K562 (cell line): ENCODE results near the gene NT5C. TPM values are rescaled to one million over a fixed set of nuclear protein-coding genes. Genes with fewer than 3 reads are reported as not detected.

Source experiments
- CBX2 ChIP-seq: fragments of 200-600 bp; sonication (generic); IDR thresholded peaks from one replicate; pipeline ENCODE4 v1.6.1; 2012; ENCODE audit warnings: mild to moderate bottlenecking, low read length, inconsistent platforms; ENCODE audit not compliant: insufficient read depth, poor library complexity, severe bottlenecking
- DNMT1 ChIP-seq: fragments of 450-650 bp; IDR thresholded peaks from 2 replicates; pipeline ENCODE4 v1.6.1; 2016; ENCODE audit warnings: antibody characterized with exemption, mild to moderate bottlenecking
- E2F1 ChIP-seq: sonication (generic); formaldehyde crosslinking; IDR thresholded peaks from 2 replicates; pipeline ENCODE4 v1.8.1; 2023; ENCODE audit warnings: mild to moderate bottlenecking, missing genetic modification reagents, moderate library complexity
- ELK3 ChIP-seq: fragments of 450-650 bp; formaldehyde crosslinking; IDR thresholded peaks from 2 replicates; pipeline ENCODE4 v1.4.0; 2020; ENCODE audit warnings: mild to moderate bottlenecking
- ERF ChIP-seq: fragments of 450-650 bp; formaldehyde crosslinking; IDR thresholded peaks from 2 replicates; pipeline ENCODE4 v1.4.0; 2020; ENCODE audit warnings: mild to moderate bottlenecking, mixed read lengths
- FOSL1 ChIP-seq: fragments of 200-800 bp; sonication (Bioruptor generic); conservative IDR thresholded peaks from 2 replicates; pipeline ENCODE4 v1.6.1; 2016; ENCODE audit warnings: missing genetic modification characterization, missing compliant biosample characterization
- FOXM1 ChIP-seq, 2 experiments: fragments of 450-650 bp in 1 of 2; sonication (generic) in 1 of 2; formaldehyde crosslinking in 1 of 2; IDR thresholded peaks; 2 replicates each; pipeline versions ENCODE4 v1.6.1 to v1.9.0; 2017 to 2022; ENCODE audit warnings: low read depth in 2 of 2, mild to moderate bottlenecking in 2 of 2, missing genetic modification reagents in 1 of 2, moderate library complexity in 1 of 2
- GATAD2A ChIP-seq: fragments of 450-650 bp; IDR thresholded peaks from 2 replicates; pipeline ENCODE4 v1.6.1; 2017
- MAZ ChIP-seq, 2 experiments: fragments of 450-650 bp in 1 of 2; sonication (generic) in 1 of 2; formaldehyde crosslinking; IDR thresholded peaks in 1 of 2; conservative IDR thresholded peaks in 1 of 2; 2 replicates each; pipeline versions ENCODE4 v1.4.0 to v1.5.0; 2020; ENCODE audit warnings: mild to moderate bottlenecking in 1 of 2, missing genetic modification reagents in 1 of 2
- MITF ChIP-seq: IDR thresholded peaks from 2 replicates; pipeline ENCODE4 v1.6.1; 2014; ENCODE audit warnings: antibody characterized with exemption
- MTA1 ChIP-seq: fragments of 450-650 bp; IDR thresholded peaks from 2 replicates; pipeline ENCODE4 v1.6.1; 2017; ENCODE audit warnings: borderline replicate concordance
- MTA3 ChIP-seq: fragments of 450-650 bp; formaldehyde crosslinking; IDR thresholded peaks from 2 replicates; pipeline ENCODE4 v1.6.1; 2017; ENCODE audit warnings: mild to moderate bottlenecking, borderline replicate concordance
- NR2C2 ChIP-seq, 2 experiments: fragments of 200-800 bp in 1 of 2; sonication (Bioruptor generic) in 1 of 2; sonication (generic) in 1 of 2; formaldehyde crosslinking in 1 of 2; IDR thresholded peaks; 2 replicates each; pipeline versions ENCODE4 v1.6.1 to v1.8.0; 2016 to 2022; ENCODE audit warnings: mild to moderate bottlenecking in 1 of 2, missing compliant biosample characterization in 1 of 2, missing genetic modification characterization in 1 of 2, missing genetic modification reagents in 1 of 2
- SAFB2 ChIP-seq: fragments of 200-400 bp; formaldehyde crosslinking; IDR thresholded peaks from 2 replicates; pipeline ENCODE4 v1.6.1; 2018; ENCODE audit warnings: borderline replicate concordance, low read length, low read depth, moderate library complexity; ENCODE audit not compliant: severe bottlenecking
- TCF3 ChIP-seq: sonication (generic); formaldehyde crosslinking; IDR thresholded peaks from 2 replicates; pipeline ENCODE4 v1.4.0; 2020; ENCODE audit warnings: mild to moderate bottlenecking, missing genetic modification reagents
- U2AF1 ChIP-seq: fragments of 200-400 bp; formaldehyde crosslinking; optimal IDR thresholded peaks from 2 replicates; pipeline ENCODE3; 2017; ENCODE audit warnings: mild to moderate bottlenecking, low read depth, low read length, moderate library complexity
- ZNF134 ChIP-seq: fragments of 250-450 bp; sonication (Bioruptor Pico); conservative IDR thresholded peaks from 2 replicates; pipeline ENCODE4 v1.4.0; 2020
- ZNF212 ChIP-seq: fragments of 450-650 bp; formaldehyde crosslinking; IDR thresholded peaks from 2 replicates; pipeline ENCODE4 v1.4.0; 2020; ENCODE audit warnings: mild to moderate bottlenecking
- ZNF395 ChIP-seq: fragments of 200-800 bp; sonication (Bioruptor generic); IDR thresholded peaks from 2 replicates; pipeline ENCODE4 v1.6.1; 2017; ENCODE audit warnings: missing genetic modification characterization, missing compliant biosample characterization
- ZNF551 ChIP-seq: fragments of 250-450 bp; sonication (Bioruptor Pico); IDR thresholded peaks from 2 replicates; pipeline ENCODE4 v1.5.0; 2021; ENCODE audit warnings: mild to moderate bottlenecking, moderate library complexity
- ZNF79 ChIP-seq: fragments of 250-450 bp; sonication (Bioruptor Pico); IDR thresholded peaks from 2 replicates; pipeline ENCODE4 v1.4.0; 2020; ENCODE audit warnings: low read depth, mild to moderate bottlenecking, moderate library complexity
- polyA plus RNA-seq, 8 experiments: library from polyadenylated mRNA; depleted of rRNA in 4 of 8; stranded (reverse) in 5 of 8; unstranded in 3 of 8; fragments of >200 nt; fragmentation: Nextera tagmentation in 2 of 8; fragmentation: Illumina TruSeq in 1 of 8; extraction: Ambion mirVana in 2 of 8; extraction: Trizol in 1 of 8; gene quantifications; 2 replicates each; pipeline versions ENCODE4 v1.2.1 to v1.2.3, GENCODE V29; 2011 to 2014; ENCODE audit warnings: inconsistent platforms in 1 of 8, missing spikeins in 1 of 8
- total RNA-seq, 7 experiments: library from RNA; depleted of rRNA in 6 of 7; stranded (reverse); fragments of >200 nt in 6 of 7; fragmentation: Illumina TruSeq in 2 of 7; extraction: Trizol in 2 of 7; gene quantifications; 2 replicates each; pipeline versions ENCODE4 v1.2.1 to v1.2.3, GENCODE V29; 2011 to 2021; ENCODE audit warnings: low replicate concordance in 1 of 7

NT5C gene
- total and polyA plus RNA-seq, 9 of the 15 experiments (the other 6 are each of a cell fraction or from before 2014, with no cell fraction given), result 2.9 to 205 (median 45.0) TPM

GRCh38 chr17:75113798-75114551 is 17.6 kb downstream of the NT5C start (continued):
- TF ChIP-seq ZNF395, result peak; percentile 35; the same call in 1 of the 2 replicates
- TF ChIP-seq GATAD2A, result no peak
- TF ChIP-seq FOSL1 (tag), result no peak
- TF ChIP-seq SAFB2, result no peak
- TF ChIP-seq ZNF79 (CRISPR knock-in tag), result no peak
- no peak for TF ChIP-seq NR2C2 (CRISPR knock-in tag; IDR thresholded peaks at IDR 0.05)
- no peak for TF ChIP-seq NR2C2 (tag; IDR thresholded peaks at IDR 0.05)
- no peak for TF ChIP-seq CBX2
- no peak for TF ChIP-seq MTA1
- no peak for TF ChIP-seq ERF (CRISPR knock-in tag)
- no peak for TF ChIP-seq MITF
- TF ChIP-seq MAZ (CRISPR knock-in tag; conservative IDR thresholded peaks at IDR 0.05 in 1 of 2, IDR thresholded peaks at IDR 0.05 in 1 of 2), result peak; percentile 24 to 52; a peak in 2 of 4 replicates
- no peak for TF ChIP-seq U2AF1
- no peak; the same call in 1 of the 2 replicates for TF ChIP-seq E2F1
- no peak for TF ChIP-seq TCF3 (CRISPR knock-in tag)
- TF ChIP-seq ELK3 (CRISPR knock-in tag), result no peak
- 0 out of 2 replicates have a peak, but pooled peaks have one; percentile 33 for TF ChIP-seq MTA3
- no peak for TF ChIP-seq FOXM1 (IDR thresholded peaks at IDR 0.05; ENCODE audit: low read depth)
- no peak for TF ChIP-seq FOXM1 (CRISPR knock-in tag; IDR thresholded peaks at IDR 0.05; ENCODE audit: low read depth)
- TF ChIP-seq ZNF551 (CRISPR knock-in tag), result no peak
- TF ChIP-seq ZNF212 (CRISPR knock-in tag), result no peak
- TF ChIP-seq ZNF134 (CRISPR knock-in tag), result no peak
- TF ChIP-seq DNMT1, result no peak
